ENCODE results near the gene NODAL.

GRCh38 chr10:70418229-70418628, 23.3 kb downstream of the NODAL start:
- TF ChIP-seq CTCF (IDR thresholded peaks at IDR 0.05 in 8 of 11, conservative IDR thresholded peaks at IDR 0.05 in 3 of 11) (no peak), POLR2A (IDR thresholded peaks at IDR 0.05) (no peak), POLR2AphosphoS5 (IDR thresholded peaks at IDR 0.05) (peak in 1 of 3 donors; percentile 13)
